GM13976 (cell line): ENCODE data around the gene CARHSP1.
"Not testable (repeated sequence)": the region's sequence is repeated elsewhere in the genome, so short reads cannot be mapped to it uniquely, and the experiment has no call there.

ENCODE experiments used
- DNase-seq: peaks from one replicate; pipeline ENCODE4 v3.0.0; 2012; ENCODE audit warnings: low spot score
- in situ Hi-C: fragments of 300-500 bp; cut with MboI; formaldehyde crosslinking; loops from one replicate; pipeline ENCODE4 v1.12.0; 2022; ENCODE audit warnings: low sequenced_read_pairs, mixed read lengths, inconsistent platforms; ENCODE audit not compliant: unreplicated experiment
- TF ChIP-seq, protein P1 (sequence below): IDR thresholded peaks from 2 replicates; pipeline ENCODE4 v1.5.1; 2012; ENCODE audit warnings: borderline replicate concordance, mild to moderate bottlenecking; ENCODE audit not compliant: insufficient read depth; ENCODE audit errors: extremely low read depth, missing control alignments, control extremely low read depth

Gene CARHSP1

DNA sequence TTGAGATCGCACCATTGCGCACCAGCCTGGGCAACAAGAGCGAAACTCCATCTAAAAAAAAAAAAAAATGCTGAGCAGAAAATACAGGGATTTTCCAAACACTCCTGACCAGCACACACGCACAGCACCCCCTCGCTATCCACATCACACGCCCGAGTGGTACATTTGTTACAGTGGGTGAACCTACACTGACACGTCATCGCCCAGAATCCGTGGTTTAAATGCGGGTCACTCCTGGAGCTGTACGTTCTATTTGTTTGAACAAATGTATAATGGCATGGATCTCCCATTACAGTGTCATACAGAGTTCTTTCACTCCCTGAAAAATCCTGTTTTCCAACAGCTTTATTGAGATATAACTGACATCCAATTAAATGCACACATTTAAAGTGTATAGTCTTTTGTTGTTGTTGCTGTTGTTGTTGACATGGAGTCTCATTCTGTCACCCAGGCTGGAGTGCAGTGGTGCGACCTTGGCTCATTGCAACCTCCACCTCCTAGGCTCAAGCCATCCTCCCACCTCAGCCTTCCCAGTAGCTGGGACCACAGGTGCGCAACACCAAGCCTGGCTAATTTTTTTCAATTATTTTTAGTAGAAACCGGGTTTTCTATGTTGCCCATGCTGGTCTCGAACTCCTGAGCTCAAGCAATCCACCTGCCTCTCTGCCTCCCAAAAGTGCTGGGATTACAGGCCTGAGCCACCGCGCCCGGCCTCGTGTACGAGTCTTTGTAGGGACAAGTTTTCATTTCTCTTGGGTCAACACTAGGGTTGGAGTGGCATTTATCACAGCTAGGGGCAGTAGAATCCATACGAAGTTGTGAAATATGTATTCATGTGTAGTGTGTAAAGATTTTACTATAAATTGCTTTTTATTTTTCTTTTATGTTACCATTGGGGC lies 4.4 kb upstream of the CARHSP1 start:
- in situ Hi-C loops = loop anchor here (10.0 kb wide), 2 partner anchors 208 to 298 kb away; no protein-coding TSS in a partner anchor
- DNase-seq = no peak
- TF ChIP-seq, protein P1, sequence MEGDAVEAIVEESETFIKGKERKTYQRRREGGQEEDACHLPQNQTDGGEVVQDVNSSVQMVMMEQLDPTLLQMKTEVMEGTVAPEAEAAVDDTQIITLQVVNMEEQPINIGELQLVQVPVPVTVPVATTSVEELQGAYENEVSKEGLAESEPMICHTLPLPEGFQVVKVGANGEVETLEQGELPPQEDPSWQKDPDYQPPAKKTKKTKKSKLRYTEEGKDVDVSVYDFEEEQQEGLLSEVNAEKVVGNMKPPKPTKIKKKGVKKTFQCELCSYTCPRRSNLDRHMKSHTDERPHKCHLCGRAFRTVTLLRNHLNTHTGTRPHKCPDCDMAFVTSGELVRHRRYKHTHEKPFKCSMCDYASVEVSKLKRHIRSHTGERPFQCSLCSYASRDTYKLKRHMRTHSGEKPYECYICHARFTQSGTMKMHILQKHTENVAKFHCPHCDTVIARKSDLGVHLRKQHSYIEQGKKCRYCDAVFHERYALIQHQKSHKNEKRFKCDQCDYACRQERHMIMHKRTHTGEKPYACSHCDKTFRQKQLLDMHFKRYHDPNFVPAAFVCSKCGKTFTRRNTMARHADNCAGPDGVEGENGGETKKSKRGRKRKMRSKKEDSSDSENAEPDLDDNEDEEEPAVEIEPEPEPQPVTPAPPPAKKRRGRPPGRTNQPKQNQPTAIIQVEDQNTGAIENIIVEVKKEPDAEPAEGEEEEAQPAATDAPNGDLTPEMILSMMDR = no peak

DNA sequence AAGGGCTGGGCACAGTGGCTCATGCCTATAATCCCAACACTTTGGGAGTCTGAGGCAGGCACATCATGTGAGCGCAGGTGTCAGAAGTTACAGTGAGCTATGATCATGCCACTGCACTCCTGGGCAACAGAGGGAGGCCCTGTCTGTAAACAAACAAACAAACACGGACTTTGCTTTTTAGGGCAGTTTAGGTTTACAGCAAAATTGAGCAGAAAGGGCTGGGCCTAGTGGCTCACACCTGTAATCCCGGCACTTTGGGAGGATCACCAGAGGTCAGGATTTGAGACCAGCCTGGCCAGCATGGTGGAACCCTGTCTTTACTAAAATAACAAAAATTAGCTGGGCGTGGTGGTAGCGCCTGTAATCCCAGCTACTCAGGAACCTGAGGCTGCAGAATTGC lies 3.3 kb upstream of the CARHSP1 start:
- no peak for DNase-seq
- in situ Hi-C loops = loop anchor here (10.0 kb wide), 2 partner anchors 207 to 297 kb away; no protein-coding TSS in a partner anchor
- TF ChIP-seq, protein P1 = no peak

DNA sequence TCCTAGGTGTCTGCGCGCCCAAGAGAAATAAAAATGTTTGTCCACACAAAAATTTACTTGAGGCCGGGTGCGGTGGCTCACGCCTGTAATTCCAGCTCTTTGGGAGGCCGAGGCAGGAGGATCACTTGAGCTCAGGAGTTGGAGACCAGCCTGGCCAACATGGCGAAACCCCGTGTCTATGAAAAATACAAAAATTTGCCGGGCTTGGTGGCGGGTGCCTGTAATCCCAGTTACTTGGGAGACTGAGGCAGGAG lies 1.1 kb upstream of the CARHSP1 start:
- in situ Hi-C loops = loop anchor here (10.0 kb wide), 2 partner anchors 205 to 295 kb away; no protein-coding TSS in a partner anchor
- DNase-seq = not testable (repeated sequence)

DNA sequence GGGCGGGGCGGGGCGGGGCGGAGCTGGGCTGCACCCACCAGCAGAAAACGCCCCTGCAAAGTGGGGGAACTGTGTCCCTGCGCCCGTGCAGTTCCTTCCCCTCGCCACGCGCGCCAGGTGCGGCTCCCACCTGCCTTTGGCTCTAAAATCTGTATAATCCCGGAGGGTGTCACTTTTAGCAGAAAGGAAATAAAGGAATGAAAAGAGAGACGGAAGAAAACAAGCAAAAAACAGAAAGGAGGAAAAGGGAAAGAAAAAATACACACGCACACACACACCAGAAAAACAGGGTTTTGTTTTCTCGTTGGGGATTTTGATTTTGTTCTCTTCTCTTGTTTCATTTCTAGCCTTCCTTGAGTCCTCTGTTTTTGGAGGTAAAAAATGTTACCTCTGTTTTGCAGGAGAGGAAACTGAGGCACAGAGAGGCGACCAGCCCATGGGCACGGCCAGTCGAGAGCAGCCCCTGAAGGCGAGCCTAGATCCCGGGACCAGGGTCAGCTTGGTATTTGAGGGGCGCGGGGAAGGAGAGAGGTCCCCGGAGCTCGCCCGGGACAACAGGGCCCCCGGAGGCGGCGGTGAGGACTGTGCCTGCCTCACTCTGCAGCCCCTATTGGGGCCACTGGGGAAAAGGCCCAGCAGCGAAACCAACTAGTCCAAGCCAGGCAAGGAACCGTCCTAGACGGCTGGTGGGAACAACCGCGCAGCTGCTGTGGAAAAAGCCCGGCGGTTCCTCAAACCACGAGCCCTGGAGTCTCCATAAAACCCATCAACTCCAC lies 594 bp upstream of the CARHSP1 start:
- TF ChIP-seq, protein P1 = no peak
- in situ Hi-C loops = no loop called here
- DNase-seq = peak; percentile 59

DNA sequence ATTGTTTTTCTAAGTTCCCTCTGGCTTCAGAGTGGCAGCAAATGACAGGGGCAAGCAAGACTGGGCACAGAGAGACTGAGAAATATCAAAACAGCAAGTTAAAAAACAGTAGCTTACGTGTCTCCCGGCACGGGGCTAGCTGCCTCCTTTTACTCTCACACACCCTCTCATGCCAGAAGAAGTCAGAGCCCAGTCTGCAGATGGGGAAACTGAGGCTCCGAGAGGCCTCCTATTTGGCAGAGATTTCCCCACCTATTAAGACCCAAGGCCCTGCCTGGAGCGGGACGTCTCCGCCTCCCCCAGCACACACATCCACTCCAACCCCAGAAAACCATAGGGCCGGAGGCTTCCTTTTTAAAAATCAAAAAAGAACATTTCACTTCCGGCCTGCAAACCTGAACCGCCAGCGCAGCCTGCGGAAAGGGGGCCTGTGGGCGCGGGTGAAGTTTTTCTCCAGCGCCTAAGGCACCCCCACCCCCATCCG lies 832 bp downstream of the CARHSP1 start:
- in situ Hi-C loops = no loop called here
- TF ChIP-seq, protein P1 = no peak
- DNase-seq = no peak

DNA sequence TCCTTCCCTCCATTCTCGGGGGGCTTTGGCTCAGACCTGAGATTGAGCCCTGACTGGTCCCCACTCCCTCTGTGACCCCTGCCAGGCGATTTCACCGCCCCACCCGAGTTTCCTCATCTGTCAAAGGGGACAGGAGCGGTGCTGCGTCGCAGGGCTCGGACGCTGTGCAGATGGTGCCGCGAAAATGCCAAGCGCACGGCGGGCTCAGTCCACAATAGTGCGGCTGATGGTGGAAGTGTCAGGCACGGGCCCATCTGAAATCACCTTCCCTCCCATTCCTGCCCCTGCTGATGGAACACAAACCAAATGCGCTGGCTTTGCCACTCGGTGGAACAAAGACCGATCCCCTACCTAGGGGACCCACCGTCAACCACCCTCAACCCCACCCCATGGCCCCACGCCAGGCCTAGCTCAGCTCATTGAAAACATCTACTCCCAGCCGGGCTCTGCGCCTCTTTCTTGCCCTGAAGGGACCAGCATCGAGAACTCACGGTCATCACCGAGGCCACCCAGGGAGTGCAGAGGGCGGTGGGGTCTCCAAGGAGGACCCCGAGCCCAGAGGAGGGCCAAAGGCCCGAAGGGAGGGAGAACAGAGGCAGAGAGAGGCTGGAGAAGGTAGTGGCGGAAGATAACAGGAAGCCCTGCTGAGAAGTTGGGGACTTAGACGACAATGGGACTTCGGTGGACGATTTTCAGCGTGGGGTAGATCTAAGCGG lies 1.4 kb downstream of the CARHSP1 start:
- no peak for DNase-seq
- in situ Hi-C loops = no loop called here
- TF ChIP-seq, protein P1 = no peak
